GM13977 (cell line): ENCODE data around the gene SLFN5.
"Not testable (repeated sequence)": the region's sequence is repeated elsewhere in the genome, so short reads cannot be mapped to it uniquely, and the experiment has no call there.

Source experiments
- DNase-seq: peaks from one replicate; pipeline ENCODE4 v3.0.0; 2012; ENCODE audit warnings: low spot score
- in situ Hi-C: fragments of 300-500 bp; cut with MboI; formaldehyde crosslinking; loops from one replicate; pipeline ENCODE4 v1.12.0; 2022; ENCODE audit warnings: low sequenced_read_pairs, low pct_unique_long_range_greater_than_20kb, mixed read lengths, inconsistent platforms; ENCODE audit not compliant: unreplicated experiment
- TF ChIP-seq, protein P1 (sequence below): IDR thresholded peaks from 2 replicates; pipeline ENCODE4 v1.5.1; 2012; ENCODE audit warnings: mild to moderate bottlenecking, control low read depth; ENCODE audit not compliant: insufficient read depth; ENCODE audit errors: extremely low read depth, missing control alignments

SLFN5 gene

DNA sequence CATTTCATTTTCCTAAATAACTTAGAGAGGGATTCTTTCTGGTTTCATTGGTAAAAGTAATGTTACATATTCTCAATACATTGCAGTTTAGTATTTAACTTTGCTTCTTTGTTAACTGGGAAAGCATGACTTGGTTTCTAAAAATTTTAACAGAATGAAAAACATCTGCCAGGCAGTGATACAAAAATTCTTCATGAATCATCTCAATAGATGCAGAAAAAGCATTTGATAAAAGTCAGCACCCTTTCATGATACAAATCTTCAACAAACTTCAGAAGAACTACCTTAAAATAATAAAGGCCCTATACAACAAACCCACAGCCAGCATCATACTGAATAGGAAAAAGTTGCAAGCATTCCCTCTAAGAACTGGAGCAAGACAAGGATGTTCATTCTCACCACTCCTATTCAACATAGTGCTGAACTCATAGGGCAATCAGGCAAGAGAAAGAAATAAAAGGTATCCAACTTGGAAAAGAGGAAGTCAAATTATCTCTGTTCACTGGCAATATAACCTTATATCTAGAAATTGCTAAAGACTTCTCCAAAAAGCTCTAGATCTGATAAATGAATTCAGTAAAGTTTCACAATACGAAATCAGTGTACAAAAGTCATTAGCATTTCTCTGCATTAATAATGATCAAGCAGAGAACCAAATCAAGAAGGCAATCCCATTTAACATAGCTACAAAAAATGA is 50.4 kb downstream of the SLFN5 start:
- DNase-seq: no peak
- TF ChIP-seq, protein P1, sequence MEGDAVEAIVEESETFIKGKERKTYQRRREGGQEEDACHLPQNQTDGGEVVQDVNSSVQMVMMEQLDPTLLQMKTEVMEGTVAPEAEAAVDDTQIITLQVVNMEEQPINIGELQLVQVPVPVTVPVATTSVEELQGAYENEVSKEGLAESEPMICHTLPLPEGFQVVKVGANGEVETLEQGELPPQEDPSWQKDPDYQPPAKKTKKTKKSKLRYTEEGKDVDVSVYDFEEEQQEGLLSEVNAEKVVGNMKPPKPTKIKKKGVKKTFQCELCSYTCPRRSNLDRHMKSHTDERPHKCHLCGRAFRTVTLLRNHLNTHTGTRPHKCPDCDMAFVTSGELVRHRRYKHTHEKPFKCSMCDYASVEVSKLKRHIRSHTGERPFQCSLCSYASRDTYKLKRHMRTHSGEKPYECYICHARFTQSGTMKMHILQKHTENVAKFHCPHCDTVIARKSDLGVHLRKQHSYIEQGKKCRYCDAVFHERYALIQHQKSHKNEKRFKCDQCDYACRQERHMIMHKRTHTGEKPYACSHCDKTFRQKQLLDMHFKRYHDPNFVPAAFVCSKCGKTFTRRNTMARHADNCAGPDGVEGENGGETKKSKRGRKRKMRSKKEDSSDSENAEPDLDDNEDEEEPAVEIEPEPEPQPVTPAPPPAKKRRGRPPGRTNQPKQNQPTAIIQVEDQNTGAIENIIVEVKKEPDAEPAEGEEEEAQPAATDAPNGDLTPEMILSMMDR: no peak
- in situ Hi-C loops: no loop called here

DNA sequence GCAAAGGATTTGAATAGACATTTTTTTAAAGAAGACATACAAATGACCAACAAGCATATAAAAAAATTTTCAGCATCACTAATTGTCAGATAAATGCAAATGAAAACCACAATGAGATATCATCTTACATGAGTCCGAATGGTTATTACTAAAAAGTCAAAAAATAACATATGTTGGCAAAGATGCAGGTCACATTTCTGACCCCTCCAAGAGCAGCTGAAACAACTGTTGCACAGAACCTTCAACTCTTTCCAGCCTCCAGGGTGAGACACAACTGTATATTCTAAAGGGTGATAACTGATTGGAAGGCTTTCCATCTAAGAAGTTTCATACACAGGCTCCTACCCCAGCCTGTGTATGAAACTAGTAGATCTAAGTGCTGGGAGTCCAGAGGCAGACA is 51.9 kb downstream of the SLFN5 start:
- in situ Hi-C loops: no loop called here

DNA sequence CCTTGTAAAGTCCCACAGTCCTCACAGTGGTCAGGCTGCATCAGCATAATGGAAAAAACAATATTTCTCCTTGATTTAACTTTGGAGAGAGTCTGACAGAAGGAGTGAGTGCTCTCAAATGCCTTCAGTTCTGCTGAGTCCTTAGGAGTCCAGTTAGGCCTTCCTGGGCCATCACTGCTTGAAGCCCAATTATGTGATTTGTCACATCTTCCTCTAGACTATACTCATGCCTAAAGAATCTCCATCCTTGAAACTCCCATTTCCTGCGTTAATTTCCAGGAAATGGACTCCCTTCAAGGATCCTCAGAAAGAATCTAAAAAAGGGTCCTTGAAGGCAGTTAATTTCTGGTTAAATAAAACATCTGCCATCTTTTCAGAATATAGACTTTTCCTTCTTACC is 52.8 kb downstream of the SLFN5 start:
- TF ChIP-seq, protein P1: no peak
- no peak for DNase-seq
- in situ Hi-C loops: no loop called here

More for the DNA sequence above, 51.9 kb downstream of the SLFN5 start:
- DNase-seq: no peak
- TF ChIP-seq, protein P1: no peak

DNA sequence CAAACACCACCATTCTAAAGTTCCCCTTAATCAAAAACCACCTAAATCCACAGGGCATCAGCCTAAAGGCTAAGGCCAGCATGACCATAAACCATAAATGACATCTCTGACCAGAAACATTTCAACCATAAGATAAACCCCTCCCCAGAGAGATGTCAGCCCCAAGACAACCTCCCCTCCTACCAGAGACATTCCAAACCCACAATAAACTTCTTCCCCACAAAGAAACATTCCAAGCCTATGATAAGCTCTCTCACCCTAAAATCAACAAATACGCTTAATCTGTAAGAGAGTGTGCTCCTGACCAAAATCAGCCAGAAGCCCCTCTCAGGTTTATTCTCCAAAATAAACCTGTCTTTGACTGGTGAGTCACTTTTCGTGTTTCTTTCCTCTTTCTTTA is 54.8 kb downstream of the SLFN5 start:
- TF ChIP-seq, protein P1: no peak
- no peak for DNase-seq
- in situ Hi-C loops: no loop called here

DNA sequence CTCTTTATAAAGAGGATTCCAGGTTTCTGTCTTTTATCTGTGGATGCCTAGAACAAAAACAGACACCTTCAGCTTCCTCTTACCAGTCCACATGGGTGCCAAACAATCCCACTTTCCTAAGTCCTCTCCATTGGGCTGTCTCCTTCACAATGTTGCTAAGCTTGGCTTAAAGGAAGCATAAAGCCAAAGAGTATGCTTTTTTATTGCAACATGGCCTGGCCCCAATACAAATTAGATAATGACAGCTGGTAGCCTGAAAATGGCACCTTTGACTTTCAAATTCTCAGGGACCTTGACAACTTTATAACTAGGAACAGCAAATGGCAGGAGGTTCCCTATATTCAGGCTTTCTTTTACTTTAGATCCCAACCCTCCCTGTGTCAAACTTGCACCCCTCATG is 55.8 kb downstream of the SLFN5 start:
- in situ Hi-C loops: no loop called here
- TF ChIP-seq, protein P1: no peak
- DNase-seq: no peak

DNA sequence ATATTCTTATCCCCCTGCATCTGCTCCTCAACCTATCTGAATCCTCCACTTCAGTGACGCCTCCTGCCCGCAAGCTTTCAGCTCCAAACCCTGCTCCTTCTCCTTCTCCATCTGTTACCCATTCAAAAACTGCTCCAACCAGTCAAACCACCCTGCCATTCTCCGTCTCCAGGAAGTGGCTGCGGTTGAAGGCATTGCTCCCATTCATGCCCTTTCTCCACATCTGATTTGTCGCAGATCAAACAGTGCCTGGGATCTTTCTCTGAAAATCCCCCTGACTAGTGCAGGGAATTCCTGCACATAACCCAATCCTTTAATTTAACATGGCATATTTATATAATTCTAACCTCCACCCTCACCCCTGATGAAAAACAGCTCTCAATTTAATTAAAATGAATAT is 56.3 kb downstream of the SLFN5 start:
- TF ChIP-seq, protein P1: no peak
- in situ Hi-C loops: no loop called here
- DNase-seq: no peak

DNA sequence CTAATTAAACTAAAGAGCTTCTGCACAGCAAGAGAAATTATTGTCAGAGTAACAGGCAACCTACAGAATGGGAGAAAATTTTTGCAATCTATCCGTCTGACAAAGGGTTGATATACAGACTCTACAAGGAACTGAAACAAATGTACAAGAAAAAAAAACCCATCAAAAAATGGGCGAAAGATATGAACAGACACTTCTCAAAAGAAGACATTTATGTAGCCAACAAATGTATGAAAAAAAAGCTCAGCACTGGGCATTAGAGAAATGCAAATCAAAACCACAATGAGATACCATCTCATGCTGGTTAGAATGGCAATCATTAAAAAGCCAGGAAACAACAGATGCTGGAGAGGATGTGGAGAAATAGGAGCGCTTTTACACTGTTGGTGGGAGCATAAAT is 66.5 kb downstream of the SLFN5 start:
- DNase-seq, in situ Hi-C loops: not testable (repeated sequence)
